GM19467 (cell line): ENCODE results near the gene FBXO42.
"Not testable (repeated sequence)": the region's sequence is repeated elsewhere in the genome, so short reads cannot be mapped to it uniquely, and the experiment has no call there.

Experiments
- ATAC-seq: cut with Tn5 transposase; IDR thresholded peaks from one replicate; pipeline ENCODE4 v1.9.1; 2021; ENCODE audit warnings: mild to moderate bottlenecking, moderate library complexity; ENCODE audit not compliant: unreplicated experiment

Gene FBXO42

DNA sequence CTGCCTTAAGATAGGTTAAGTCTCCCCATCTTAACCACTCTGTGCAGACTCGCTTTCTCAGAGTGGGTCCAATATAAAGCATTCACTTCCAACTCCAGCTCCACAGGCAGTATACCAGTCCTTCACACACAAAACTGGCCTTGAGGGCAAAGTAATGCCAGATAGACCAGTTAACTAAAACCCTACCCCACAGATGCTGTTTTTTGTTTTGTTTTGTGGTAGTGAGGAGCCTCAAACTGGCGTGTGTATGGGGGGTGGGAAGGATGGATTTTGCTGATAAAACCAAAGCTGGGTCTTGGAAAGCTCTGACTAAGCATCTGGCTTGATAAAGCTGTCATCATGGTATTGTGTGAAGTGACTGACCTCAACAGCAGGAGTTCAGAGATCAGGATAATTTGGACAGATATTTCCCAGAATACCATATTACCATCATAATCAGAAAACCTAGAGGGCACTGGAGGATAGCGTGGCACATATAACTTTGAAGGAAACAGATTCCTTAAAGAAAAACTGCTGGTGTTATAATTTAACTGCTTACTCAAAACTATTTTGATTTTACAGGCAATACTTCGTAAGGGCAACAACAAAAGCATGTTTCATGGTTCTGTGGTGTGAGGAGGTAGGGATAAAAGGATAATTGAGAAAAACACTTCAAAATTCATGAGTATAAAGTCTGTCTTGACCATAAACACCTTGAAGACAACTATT lies 85.7 kb downstream of the FBXO42 start:
- no peak for ATAC-seq

DNA sequence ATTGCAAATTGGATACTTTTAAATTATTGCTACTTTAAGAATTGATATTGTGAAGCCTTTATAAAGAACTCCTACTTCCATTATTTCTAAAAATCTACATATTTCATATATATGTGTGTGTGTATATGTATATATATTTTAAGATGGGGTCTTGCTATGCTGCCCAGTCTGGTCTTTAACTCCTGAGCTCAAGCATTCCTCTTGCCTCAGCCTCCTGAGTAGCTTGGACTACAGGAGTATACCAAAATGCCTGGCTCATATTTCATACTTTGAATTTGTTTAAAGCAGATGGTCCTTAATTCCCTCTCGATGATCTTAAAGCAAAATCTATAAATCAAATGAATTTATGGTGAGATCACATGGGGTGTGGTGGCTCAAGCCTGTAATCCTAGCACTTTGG lies 90.2 kb downstream of the FBXO42 start:
- no peak for ATAC-seq

DNA sequence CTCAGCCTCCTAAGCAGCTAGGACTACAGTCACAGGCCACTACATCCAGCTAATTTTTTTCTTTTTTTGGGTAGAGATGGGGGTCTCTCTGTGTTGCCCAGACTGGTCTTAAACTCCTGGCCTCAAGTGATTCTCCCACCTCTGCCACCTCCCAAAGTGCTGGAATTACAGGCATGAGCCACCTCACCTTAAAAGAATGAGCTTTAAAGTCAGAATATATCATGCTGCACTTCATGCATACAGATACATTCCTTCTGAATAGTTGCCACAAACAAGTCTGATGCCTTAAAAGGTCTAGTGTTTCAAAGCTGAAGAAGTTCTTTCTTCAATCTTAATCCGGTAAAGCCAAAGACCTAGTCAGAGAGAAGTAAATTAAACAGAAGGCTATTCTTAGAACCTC lies 91.5 kb downstream of the FBXO42 start:
- ATAC-seq: no peak

- no peak for ATAC-seq
Observed at GRCh38 chr1:16258591-16259135, 93.6 kb downstream of the FBXO42 start.

- no peak for ATAC-seq
Observed at GRCh38 chr1:16257968-16258367, 94.3 kb downstream of the FBXO42 start.

GRCh38 chr1:16257556-16257955 lies 94.7 kb downstream of the FBXO42 start:
- ATAC-seq: not testable (repeated sequence)

- no peak for ATAC-seq
Observed at GRCh38 chr1:16256478-16256877, 95.8 kb downstream of the FBXO42 start.

DNA sequence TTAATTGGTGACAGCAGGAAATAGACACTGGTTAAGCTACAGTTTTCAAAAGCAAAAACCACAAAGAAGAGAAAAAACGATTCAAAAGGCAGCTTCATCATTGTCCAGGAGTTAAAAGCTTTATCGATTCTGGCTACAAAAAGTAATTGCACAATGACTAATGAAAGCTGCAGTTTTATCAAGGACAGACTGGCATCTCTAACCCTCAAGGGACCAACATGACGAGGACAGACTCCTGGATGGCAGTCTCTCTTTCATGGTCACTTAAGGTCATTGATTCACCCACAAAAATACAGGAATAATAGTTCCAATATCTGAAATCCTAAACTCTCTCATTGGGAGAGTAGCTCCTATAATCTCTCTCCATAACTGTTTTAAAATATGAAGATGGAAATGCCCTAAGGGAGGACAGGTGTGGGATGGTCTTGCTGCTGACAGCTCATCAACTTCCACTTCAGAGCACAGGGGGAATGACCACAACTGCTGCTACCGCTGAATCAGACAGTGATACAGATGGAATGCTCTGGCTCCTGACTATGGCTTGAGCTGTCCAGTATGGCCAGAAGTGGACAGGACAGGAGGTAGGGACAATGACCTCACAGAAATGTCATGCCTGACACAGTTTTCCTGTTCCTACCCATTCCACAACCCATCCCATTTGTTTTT lies 97.9 kb downstream of the FBXO42 start:
- no peak for ATAC-seq

- no peak for ATAC-seq
Observed at GRCh38 chr1:16253332-16253922, 98.9 kb downstream of the FBXO42 start.

GRCh38 chr1:16252912-16253311 lies 99.4 kb downstream of the FBXO42 start:
- ATAC-seq: no peak

DNA sequence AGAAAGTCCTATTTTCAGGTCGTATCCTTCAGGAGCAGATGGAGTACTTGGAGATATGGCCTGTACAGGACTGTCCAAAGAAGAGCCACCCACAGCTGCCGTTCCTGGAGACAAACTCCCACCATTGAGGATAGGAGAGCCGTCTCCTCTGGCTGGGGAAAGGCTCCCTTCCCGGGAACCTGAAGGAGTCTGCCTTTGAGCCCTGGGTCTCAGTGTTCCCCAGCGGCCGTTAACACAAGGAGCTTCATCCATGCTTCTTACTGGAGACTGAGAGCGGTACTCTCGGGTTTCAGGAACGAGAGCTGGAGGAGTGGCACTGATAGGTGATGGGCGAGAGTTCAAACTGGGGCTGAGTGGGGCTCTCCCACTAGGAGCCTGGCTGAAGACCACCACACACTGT lies 100.9 kb downstream of the FBXO42 start:
- no peak for ATAC-seq

DNA sequence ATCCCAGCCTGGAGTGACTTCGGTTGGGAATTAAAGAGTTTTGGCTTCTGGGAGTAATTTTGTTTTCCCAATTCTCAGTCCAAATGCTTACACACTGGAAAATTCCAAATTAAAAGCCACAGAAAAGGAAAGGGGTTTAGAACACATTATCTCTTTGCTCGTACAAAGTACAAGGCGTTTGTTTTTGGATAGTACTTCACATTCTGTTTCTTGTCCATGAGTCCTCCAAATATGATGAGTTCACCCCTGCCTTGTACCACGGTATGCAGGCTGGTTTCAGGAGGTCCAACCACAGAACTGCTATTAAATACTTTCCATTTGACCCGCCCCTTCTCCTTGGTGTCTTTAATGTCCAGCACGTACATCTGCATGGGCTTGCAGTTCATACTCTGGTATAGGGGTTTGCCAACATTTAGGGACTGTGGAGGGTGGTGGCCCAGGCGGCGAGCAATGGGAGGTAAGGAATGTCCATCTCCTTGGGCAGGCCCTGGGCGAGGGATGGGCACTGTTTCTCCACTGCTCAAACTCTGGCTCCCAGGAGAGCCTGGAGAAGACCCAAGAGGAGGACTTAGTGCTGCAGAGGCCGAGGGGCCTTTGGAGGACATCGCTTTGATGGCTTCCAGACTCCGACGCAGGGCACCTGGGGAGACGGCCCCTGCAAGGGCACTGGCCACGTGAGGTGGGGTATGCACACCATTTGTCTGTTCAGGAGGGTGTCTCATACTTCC lies 101.6 kb downstream of the FBXO42 start:
- ATAC-seq: no peak

DNA sequence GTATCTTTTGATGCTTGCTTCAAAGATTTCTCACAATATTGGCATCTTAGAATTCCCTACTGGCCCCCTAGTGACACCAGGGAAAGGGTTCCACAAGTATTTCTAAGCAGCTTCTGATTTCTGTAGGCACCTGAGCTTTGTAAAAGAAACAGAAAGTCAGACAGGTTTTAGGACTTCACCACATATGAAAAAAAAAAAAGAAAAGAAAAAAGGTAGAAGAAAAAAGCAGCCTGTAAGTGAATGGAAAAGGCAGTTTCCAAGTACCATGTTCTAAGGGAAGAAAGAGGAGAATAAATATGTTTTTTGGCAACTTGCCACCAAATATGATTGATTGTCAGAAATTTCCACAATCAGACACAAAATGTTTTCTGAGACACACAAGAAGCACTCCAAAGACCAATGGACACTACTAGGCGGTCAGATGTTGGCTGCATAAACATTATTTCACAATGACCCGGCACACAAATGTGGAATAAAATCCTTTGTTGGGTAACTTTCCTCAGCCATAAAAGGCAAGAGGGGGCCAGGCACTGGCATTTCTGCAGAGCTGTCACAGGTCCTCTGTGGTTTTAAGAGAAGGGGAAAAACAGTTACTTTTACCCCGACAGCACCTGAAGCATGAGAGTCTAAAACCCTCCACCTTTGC lies 102.6 kb downstream of the FBXO42 start:
- no peak for ATAC-seq

GRCh38 chr1:16248603-16249516 lies 103.4 kb downstream of the FBXO42 start:
- ATAC-seq: no peak

DNA sequence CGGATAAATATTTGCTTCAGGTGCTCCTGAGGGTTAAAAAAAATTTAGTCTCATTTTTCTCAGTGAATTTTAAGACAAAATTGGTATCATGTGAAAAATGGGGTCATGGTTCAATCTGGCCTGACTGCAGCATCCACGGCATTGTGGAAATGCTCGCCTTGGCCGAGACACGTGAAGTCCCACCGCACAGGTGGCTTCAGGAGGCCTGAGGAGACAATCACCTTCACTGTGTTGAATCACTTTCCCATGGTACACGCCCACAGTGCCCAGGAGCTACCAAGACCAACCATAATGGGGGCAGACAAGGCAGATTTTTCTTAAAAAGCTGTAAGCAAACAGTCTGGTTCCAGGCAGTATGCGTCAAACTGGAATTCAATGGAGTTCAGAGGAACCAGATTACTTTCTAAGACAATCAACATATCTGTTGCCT lies 104.3 kb downstream of the FBXO42 start:
- no peak for ATAC-seq

DNA sequence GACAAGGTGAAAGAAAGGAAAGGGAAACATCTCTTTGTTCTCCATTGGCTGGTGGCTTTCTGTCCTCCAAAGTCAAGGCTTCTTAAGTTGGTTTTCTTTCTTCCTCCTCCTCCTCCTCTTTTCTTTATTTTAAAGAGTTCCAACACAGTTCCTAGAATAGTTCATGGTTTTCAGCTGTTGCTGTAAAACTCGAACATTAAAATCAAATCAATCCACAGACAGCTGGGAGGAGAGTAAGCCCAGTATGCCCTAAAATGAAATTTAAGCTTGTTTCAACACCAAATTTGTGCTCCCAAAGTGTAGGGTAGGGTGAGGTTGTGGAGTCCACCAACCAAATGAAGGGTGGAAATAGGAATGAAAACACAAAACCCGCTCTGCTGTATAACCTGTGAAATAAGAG lies 104.8 kb downstream of the FBXO42 start:
- no peak for ATAC-seq

GRCh38 chr1:16246961-16247360 lies 105.3 kb downstream of the FBXO42 start:
- ATAC-seq: no peak

GRCh38 chr1:16246239-16246638 lies 106.0 kb downstream of the FBXO42 start:
- not testable (repeated sequence) for ATAC-seq

- ATAC-seq: no peak
Observed at GRCh38 chr1:16245476-16246196, 106.6 kb downstream of the FBXO42 start.
